ENCODE results near the gene PTGIS. TPM values are rescaled to one million over a fixed set of nuclear protein-coding genes. Genes with fewer than 3 reads are reported as not detected.

The PTGIS gene
- total RNA-seq, 4 donors from 2014 or later: 17.0 to 39.2 (median 32.4) TPM

DNA sequence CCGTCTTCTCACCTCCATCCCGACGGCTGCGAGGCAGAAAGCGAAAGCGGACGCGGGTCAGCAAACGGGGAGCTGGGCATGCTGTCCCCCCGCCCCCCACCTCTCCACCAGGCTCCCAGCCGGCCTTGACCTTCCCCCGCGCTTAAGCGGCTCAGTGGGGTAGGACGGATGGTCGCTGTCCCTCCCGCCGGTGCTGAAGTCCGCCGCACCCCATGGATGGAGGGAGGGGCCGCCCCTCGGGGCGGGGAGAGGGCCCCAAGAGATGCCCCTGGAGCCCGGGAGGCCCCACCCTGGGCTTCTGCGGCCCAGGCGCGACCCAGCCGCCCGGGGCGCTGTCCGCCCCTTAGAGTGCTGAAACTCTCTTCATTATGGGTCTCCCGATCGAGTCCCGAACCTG lies 85.3 kb downstream of the PTGIS start, which contains the start of gene KCNB1:
TSS of gene KCNB1 (minus strand) at position 48 of the 397 bp plus-strand sequence. CDS start 188 bp downstream, outside the sequence.
- TF ChIP-seq, protein P1, sequence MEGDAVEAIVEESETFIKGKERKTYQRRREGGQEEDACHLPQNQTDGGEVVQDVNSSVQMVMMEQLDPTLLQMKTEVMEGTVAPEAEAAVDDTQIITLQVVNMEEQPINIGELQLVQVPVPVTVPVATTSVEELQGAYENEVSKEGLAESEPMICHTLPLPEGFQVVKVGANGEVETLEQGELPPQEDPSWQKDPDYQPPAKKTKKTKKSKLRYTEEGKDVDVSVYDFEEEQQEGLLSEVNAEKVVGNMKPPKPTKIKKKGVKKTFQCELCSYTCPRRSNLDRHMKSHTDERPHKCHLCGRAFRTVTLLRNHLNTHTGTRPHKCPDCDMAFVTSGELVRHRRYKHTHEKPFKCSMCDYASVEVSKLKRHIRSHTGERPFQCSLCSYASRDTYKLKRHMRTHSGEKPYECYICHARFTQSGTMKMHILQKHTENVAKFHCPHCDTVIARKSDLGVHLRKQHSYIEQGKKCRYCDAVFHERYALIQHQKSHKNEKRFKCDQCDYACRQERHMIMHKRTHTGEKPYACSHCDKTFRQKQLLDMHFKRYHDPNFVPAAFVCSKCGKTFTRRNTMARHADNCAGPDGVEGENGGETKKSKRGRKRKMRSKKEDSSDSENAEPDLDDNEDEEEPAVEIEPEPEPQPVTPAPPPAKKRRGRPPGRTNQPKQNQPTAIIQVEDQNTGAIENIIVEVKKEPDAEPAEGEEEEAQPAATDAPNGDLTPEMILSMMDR (IDR thresholded peaks at IDR 0.05; ENCODE audit: low read depth): no peak

DNA sequence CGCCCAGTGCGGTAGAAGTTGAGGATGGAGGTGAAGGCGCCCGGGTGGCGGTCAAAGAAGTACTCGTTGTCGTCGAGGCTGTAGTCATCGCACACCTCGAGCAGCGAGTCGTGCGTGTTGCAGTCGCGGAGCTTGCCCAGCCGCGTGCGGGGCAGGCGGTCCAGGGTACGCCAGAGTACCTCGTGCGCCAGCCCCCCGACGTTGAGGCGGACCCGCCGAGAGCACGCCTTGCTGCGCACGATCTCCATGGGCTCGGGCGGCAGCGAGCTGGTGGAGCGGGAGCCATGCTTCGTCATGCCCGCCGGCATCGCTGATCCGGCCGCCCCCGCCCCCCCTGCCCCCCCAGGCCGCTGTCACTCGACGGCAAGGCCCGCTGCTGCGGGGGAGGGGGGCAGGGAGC lies 85.8 kb downstream of the PTGIS start:
- TF ChIP-seq, protein P1 (IDR thresholded peaks at IDR 0.05; ENCODE audit: low read depth): no peak

DNA sequence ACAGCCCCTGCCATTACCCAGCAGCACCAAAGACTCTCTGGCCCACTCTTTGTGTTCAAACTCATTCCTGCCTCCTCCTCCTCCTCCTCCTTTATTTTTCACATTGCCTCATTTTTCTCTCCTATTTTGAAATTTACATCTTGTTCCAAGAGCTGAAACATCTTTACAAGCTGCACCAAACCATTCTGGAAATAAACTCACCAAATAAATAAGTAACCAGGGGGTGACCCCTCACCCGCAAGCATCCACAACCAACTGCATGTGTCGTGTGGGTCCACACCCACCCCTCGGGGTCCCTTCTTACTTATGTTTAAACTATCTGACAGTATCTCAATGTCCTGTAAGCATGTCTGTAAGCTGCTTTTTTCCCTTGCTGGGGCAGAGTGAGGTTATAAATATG lies 86.8 kb downstream of the PTGIS start:
- TF ChIP-seq, protein P1 (IDR thresholded peaks at IDR 0.05; ENCODE audit: low read depth): no peak

DNA sequence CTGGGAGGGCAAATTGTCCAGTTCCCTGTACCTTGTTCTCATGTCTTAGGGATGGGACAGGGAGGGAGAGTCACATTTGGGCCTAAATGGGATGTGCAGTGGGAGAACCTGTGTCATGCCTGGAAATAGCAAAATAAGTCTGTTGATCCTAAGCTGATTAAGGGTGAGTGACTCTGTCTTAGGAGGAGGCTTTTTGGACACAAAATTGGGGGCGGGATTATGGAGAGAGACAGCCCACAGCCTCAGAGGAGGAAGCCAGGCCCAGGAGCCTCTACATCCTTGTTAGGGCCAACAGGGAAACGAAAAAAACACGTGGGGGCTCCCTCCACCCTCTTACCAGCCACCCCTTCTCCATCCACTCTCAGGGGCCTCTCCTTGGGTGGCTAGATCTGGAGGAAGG lies 87.7 kb downstream of the PTGIS start:
- TF ChIP-seq, protein P1 (IDR thresholded peaks at IDR 0.05; ENCODE audit: low read depth): no peak

DNA sequence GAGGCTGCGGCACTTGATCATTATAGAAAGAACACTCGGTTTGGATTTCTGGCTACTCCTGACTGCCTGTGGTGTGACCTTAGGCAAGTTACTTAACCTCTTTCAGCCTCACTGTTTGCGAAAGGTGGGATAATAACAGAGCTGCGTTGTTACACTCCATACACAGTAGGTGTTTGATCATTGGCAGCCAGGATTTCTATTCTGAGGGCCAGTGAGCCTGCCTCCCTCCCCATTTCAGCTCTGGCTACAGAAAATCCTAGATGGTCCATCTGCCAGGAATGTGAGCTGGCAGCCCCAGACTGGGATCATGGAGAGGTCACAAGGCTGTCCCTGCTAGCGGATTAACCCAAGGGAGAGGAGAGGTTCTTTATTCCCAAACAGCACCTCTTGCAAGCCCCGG lies 88.2 kb downstream of the PTGIS start:
- TF ChIP-seq, protein P1 (IDR thresholded peaks at IDR 0.05; ENCODE audit: low read depth): no peak

DNA sequence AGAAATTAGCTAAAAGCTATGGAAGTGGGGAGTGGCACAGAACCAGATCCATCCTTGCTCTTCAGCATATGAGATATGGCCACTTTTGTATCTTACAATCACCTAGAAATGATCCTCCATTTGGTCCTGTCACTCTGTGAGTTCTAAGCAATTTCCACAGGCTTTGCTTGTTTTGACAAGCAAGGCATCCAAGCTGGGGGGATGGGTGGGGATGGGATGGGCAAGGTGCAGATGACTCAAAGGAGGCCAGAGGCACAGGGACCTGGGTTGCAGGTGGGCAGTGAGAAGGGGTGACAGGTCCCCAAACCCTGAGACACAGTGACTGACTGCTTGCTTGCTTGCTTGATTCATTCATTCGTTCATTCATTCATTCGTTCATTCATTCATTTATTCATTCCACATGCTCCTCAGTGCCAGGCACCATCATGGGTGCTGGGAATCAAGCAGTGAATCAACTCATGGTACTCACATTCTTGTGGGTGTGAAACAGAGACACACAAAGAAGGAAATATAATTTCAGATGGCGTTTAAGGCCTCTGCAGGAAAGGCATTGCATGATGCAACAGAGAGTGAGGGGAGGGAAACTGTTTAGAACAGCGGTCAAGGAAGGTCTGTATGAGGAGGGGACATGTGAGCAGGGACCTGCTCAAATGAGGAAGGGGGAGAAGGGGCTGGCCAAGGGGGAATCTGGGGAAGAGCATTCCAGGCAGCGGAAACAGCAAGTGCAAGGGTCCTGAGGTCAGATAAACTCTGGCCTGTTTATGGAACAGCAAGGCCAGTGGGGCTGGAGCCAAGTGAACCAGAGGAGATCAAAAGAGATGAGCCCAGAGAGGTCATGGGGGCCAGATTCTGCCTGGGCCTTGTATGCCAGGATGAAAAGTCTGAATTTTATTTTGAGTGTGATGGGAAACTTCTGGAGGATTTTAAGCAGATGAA lies 88.9 kb downstream of the PTGIS start:
- TF ChIP-seq, protein P1 (IDR thresholded peaks at IDR 0.05; ENCODE audit: low read depth): no peak

DNA sequence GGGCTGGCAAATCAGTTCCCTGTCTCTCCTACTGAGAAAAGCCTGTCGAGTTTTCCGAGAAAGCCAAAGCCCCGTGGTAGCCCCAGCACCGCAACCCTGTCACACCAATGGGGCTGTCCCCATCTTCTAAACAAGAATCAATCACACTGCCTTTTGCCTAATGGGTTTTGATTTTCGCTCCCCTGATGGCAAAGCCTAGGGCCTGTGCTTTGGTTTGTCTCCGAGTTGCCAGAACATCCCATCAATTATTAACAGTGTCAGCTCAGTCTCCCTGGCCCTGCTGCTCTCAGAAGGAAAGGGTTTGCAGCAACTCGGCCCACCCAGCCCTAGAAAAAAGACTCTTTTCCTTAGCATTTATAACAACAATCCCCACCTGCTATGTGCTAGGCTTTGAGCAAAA lies 89.7 kb downstream of the PTGIS start:
- TF ChIP-seq, protein P1 (IDR thresholded peaks at IDR 0.05; ENCODE audit: low read depth): no peak

All from subcutaneous adipose tissue (tissue), 4 donors.